ENCODE data around the gene SKAP1.

The SKAP1 gene

DNA sequence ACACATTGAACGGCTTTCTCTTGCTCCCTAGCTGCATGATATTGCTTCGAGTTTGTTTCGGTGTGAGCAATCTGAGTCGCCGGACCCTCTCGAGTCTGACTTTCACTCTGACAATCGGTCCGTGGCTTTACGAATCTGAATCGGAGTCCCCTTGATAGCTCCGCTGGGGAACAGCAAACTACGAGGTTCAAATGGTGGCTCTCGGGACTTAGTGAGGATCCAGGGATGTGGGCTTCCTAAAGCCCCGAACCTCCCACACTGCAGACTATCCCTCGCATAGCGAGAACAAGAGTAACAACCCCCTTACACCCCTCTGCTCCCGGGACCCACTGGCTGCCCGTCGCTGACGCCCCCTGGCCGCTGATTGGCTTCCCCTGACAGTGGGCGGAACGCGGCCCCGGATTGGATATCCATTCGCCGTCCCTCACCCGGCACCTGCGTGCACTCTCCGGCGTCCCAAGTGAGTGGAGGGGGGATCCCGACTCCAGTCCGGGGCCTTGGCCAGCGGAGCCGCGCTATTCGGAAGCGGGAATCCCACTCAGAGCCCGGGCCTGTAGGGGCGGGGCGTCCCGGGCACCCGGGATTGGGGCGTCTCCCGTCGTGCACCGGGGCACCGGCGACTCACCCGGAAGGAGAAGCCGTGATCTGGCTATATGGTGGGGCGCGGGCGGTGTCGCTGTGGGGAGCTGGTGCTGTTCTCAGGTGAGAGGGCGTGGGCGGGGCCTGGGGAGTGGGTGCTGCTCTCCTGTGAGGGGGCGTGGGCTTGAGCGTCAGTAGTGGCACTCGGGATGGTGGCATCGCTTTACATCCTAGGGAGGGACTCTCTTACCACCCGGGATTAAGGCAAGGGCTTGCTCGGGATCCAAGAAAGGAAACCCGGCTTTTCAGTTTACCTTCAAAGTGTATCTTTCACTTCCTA lies 322.6 kb downstream of the SKAP1 start, which contains the start of gene SNX11:
Gene SNX11, plus strand, starts transcription at position 630 of the 919 bp plus-strand sequence. CDS start 4,278 bp downstream, outside the sequence.
- no peak for DNase-seq (ENCODE audit: low read depth)
- TF ChIP-seq, protein P1, sequence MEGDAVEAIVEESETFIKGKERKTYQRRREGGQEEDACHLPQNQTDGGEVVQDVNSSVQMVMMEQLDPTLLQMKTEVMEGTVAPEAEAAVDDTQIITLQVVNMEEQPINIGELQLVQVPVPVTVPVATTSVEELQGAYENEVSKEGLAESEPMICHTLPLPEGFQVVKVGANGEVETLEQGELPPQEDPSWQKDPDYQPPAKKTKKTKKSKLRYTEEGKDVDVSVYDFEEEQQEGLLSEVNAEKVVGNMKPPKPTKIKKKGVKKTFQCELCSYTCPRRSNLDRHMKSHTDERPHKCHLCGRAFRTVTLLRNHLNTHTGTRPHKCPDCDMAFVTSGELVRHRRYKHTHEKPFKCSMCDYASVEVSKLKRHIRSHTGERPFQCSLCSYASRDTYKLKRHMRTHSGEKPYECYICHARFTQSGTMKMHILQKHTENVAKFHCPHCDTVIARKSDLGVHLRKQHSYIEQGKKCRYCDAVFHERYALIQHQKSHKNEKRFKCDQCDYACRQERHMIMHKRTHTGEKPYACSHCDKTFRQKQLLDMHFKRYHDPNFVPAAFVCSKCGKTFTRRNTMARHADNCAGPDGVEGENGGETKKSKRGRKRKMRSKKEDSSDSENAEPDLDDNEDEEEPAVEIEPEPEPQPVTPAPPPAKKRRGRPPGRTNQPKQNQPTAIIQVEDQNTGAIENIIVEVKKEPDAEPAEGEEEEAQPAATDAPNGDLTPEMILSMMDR (IDR thresholded peaks at IDR 0.05; ENCODE audit: control insufficient read depth, insufficient read depth, low read depth, low read length, missing control alignments), result no peak
- peak within 1 kb of the TSS; percentile 70 for H3K4me3 ChIP-seq (ENCODE audit: control insufficient read depth, low read depth, low read length)

DNA sequence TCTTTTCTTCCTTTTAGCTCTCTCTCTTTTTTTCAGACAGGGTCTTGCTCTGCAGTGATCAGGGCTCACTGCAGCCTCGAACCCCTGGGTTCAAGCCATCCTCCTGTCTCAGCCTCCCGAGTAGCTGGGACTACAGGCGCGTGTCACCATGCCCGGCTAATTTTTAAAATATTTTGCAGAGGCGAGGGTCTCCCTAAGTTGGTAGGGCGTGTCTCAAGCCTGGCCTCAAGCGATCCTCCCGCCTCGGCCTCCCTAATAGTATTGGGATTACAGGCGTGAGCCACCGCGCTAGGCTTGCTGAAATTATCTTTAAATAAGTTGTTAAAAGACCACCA lies 323.2 kb downstream of the SKAP1 start:
- H3K4me3 ChIP-seq (ENCODE audit: control insufficient read depth, low read depth, low read length), result peak overlapping the region; percentile 70
- DNase-seq (ENCODE audit: low read depth), result no peak
- TF ChIP-seq, protein P1 (IDR thresholded peaks at IDR 0.05; ENCODE audit: control insufficient read depth, insufficient read depth, low read depth, low read length, missing control alignments), result no peak

- DNase-seq (ENCODE audit: low read depth), result no peak
- TF ChIP-seq, protein P1 (IDR thresholded peaks at IDR 0.05; ENCODE audit: control insufficient read depth, insufficient read depth, low read depth, low read length, missing control alignments), result no peak
- H3K4me3 ChIP-seq (ENCODE audit: control insufficient read depth, low read depth, low read length), result no peak overlapping the region
Observed at GRCh38 chr17:48104440-48104839, 325.6 kb downstream of the SKAP1 start.

DNA sequence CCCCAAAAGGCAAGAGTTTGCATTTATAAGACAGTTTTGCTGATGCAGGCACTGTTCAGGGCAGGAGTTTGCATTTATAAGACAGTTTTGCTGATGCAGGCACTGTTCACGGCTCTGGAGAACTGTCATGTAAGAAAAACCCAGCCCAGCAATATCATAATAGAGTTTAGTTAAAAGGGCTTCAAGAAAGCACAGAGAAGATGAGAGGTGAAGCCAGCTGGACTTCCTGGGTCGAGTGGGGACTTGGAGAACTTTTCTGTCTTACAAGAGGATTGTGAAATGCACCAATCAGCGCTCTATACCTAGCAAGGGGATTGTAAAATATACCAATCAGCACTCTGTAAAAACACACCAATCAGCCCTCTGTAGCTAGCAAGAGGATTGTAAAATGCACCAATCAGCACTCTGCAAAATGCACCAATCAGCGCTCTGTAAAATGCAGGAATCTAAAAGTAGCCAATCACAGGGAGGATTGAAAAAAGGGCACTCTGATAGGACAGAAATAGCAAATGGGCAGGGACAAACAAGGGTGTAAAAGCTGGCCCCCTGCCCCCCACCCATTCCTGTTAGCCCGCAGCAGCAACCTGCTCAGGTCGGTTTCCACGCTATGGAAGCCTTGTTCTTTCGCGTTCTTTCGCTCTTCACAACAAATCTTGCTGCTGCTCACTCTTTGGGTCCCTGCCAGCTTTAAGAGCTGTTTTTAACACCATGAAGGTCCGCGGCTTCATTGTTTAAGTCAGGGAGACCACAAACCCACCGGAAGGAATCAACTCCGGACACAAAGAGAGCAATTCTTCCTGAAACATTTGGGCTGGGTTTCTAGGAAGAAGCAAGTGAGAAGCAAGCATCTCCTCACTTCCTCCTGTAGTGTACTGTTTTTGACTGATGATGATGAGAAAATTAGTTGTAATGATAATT lies 327.0 kb downstream of the SKAP1 start:
- DNase-seq (ENCODE audit: low read depth), result no peak
- no peak overlapping the region for H3K4me3 ChIP-seq (ENCODE audit: control insufficient read depth, low read depth, low read length)
- TF ChIP-seq, protein P1 (IDR thresholded peaks at IDR 0.05; ENCODE audit: control insufficient read depth, insufficient read depth, low read depth, low read length, missing control alignments), result no peak

DNA sequence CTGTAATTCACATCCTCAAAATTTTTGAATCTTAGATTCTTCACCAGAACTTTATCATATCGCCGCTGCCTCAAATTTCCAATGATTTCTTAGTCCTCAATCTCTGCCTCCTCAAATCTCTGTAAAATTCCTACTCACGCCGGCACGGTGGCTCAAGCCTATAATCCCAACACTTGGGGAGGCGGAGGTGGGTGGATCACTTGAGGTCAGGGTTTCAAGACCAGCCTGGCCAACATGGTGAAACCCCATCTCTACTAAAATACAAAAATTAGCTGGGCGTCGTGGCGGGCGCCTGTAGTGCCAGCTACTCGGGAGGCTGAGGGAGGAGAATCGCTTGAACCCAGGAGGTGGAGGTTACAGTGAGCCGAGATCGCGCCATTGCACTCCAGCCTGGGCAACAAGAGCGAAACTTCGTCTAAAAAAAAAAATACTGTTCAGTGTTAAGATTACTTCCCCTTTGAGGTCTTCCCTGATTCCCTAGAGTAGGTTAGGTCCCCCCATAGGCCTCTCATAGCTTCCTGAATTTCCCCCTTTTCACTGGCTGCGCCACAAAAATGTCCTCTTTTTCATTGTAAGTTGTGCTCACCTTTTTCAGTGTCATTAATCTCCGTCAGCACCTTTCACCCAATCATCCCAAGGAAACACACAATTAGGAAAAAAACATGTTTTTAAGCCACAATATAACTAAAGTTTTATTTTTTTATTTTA lies 327.8 kb downstream of the SKAP1 start:
- TF ChIP-seq, protein P1 (IDR thresholded peaks at IDR 0.05; ENCODE audit: control insufficient read depth, insufficient read depth, low read depth, low read length, missing control alignments), result no peak
- no peak for DNase-seq (ENCODE audit: low read depth)
- no peak overlapping the region; the same call in 1 of the 2 replicates for H3K4me3 ChIP-seq (ENCODE audit: control insufficient read depth, low read depth, low read length)

Data from AG09309 (cell line).